Astrocyte (in vitro differentiated cells and primary cell): ENCODE data around the gene GPD1. TPM values are rescaled to one million over a fixed set of nuclear protein-coding genes. Genes with fewer than 3 reads are reported as not detected.

Experiments used
- DNase-seq: peaks from one replicate; pipeline ENCODE4 v3.0.0-alpha.2; 2010; ENCODE audit warnings: low read depth
- FAIRE-seq: peaks from 2 replicates; lab custom pipeline; 2011; peaks lifted over from hg19 to GRCh38; lab: Jason Lieb, UNC
- H2AFZ ChIP-seq: 2 replicates; pipeline ENCODE4 v1.6.0; 2012; ENCODE audit warnings: low read depth, low read length, inconsistent platforms
- H3K27ac ChIP-seq: 2 replicates; pipeline ENCODE4 v1.5.1; 2011; ENCODE audit warnings: low read depth, low read length, inconsistent platforms
- H3K27me3 ChIP-seq: 2 replicates; pipeline ENCODE4 v1.6.0; 2011; ENCODE audit warnings: low read length, inconsistent platforms; ENCODE audit not compliant: insufficient read depth
- H3K36me3 ChIP-seq: 2 replicates; pipeline ENCODE4 v1.5.1; 2011; ENCODE audit warnings: low read length, inconsistent platforms; ENCODE audit not compliant: insufficient read depth
- H3K4me1 ChIP-seq: 2 replicates; pipeline ENCODE4 v1.5.1; 2011; ENCODE audit warnings: low read length, inconsistent platforms; ENCODE audit not compliant: insufficient read depth
- H3K4me2 ChIP-seq: 2 replicates; pipeline ENCODE4 v1.6.0; 2012; ENCODE audit warnings: low read length, inconsistent platforms
- H3K4me3 ChIP-seq: 2 replicates; pipeline ENCODE4 v1.5.1; 2011; ENCODE audit warnings: low read depth, mild to moderate bottlenecking, low read length, inconsistent platforms; ENCODE audit not compliant: insufficient read depth
- H3K79me2 ChIP-seq: 2 replicates; pipeline ENCODE4 v1.6.0; 2012; ENCODE audit warnings: mild to moderate bottlenecking, low read length, inconsistent platforms; ENCODE audit not compliant: insufficient read depth
- H3K9ac ChIP-seq: 2 replicates; pipeline ENCODE4 v1.6.0; 2012; ENCODE audit warnings: mild to moderate bottlenecking, low read length, inconsistent platforms
- H3K9me3 ChIP-seq: 2 replicates; pipeline ENCODE4 v1.5.1; 2012; ENCODE audit warnings: low read depth, mild to moderate bottlenecking, low read length, inconsistent platforms; ENCODE audit not compliant: insufficient read depth
- H4K20me1 ChIP-seq: 2 replicates; pipeline ENCODE4 v1.6.0; 2012; ENCODE audit warnings: low read length, inconsistent platforms; ENCODE audit not compliant: insufficient read depth
- H3K27ac Mint-ChIP-seq: one replicate; pipeline ENCODE4 v1.8.0; 2021; ENCODE audit warnings: mild to moderate bottlenecking, mixed read lengths; ENCODE audit not compliant: unreplicated experiment
- H3K27me3 Mint-ChIP-seq: one replicate; pipeline ENCODE4 v1.8.0; 2021; ENCODE audit warnings: low read depth, mixed read lengths; ENCODE audit not compliant: unreplicated experiment
- H3K36me3 Mint-ChIP-seq: one replicate; pipeline ENCODE4 v1.8.0; 2021; ENCODE audit warnings: low read depth, mixed read lengths; ENCODE audit not compliant: unreplicated experiment
- H3K4me1 Mint-ChIP-seq: one replicate; pipeline ENCODE4 v1.8.0; 2021; ENCODE audit warnings: low read depth, mixed read lengths; ENCODE audit not compliant: unreplicated experiment
- H3K4me3 Mint-ChIP-seq: one replicate; pipeline ENCODE4 v1.8.0; 2021; ENCODE audit warnings: mild to moderate bottlenecking, moderate library complexity, mixed read lengths; ENCODE audit not compliant: unreplicated experiment
- H3K9me3 Mint-ChIP-seq: one replicate; pipeline ENCODE4 v1.8.0; 2021; ENCODE audit warnings: mild to moderate bottlenecking, mixed read lengths; ENCODE audit not compliant: unreplicated experiment
- EZH2 ChIP-seq: IDR thresholded peaks from 2 replicates; pipeline ENCODE4 v1.6.1; 2012; ENCODE audit warnings: mild to moderate bottlenecking, low read length, inconsistent platforms; ENCODE audit not compliant: insufficient read depth
- total RNA-seq: library from RNA; stranded (reverse); gene quantifications from 2 replicates; pipeline ENCODE4 v1.2.1, GENCODE V29; 2021
- TF ChIP-seq, protein P1 (sequence below): IDR thresholded peaks from 2 replicates; pipeline ENCODE4 v1.5.1; 2011; ENCODE audit warnings: low read depth, mild to moderate bottlenecking, inconsistent platforms, low read length, moderate library complexity; ENCODE audit not compliant: insufficient read depth

GPD1 gene
- total RNA-seq, 1 donor from 2014 or later: 0.59 TPM

DNA sequence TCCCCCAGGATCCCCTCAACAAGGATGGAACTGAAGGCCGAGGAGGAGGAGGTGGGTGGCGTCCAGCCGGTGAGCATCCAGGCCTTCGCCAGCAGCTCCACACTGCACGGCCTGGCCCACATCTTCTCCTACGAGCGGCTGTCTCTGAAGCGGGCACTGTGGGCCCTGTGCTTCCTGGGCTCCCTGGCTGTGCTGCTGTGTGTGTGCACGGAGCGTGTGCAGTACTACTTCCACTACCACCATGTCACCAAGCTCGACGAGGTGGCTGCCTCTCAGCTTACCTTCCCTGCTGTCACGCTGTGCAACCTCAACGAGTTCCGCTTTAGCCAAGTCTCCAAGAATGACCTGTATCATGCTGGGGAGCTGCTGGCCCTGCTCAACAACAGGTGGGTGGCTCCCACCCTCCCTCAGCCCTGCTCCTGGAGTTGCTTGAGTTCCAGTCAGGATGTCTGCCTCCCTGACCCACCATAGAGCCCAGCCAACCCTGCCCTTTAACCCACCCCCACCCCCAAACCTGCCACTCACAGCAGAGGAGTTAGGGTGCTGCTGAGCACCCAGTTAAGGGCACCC lies 45.0 kb upstream of the GPD1 start:
- peaks cover 6% of the 10 kb centered on the region for H3K27me3 ChIP-seq
- no peak overlapping the region for H3K9ac ChIP-seq
- H3K4me2 ChIP-seq: no peak overlapping the region
- H3K27ac ChIP-seq: no peak overlapping the region
- Mint-ChIP-seq H3K27me3 (peaks cover 50% of the 10 kb centered on the region), H3K27ac (no peak overlapping the region), H3K4me1 (peaks cover 21% of the 10 kb centered on the region), H3K9me3 (peaks cover 3% of the 10 kb centered on the region), H3K36me3 (peaks cover 23% of the 10 kb centered on the region), H3K4me3 (peak overlapping the region; percentile 74)
- H3K79me2 ChIP-seq: no peaks in the 10 kb centered on the region
- no peaks in the 10 kb centered on the region for H3K9me3 ChIP-seq
- no peak for DNase-seq
- no peak for FAIRE-seq
- no peak overlapping the region for H2AFZ ChIP-seq
- TF ChIP-seq, protein P1, sequence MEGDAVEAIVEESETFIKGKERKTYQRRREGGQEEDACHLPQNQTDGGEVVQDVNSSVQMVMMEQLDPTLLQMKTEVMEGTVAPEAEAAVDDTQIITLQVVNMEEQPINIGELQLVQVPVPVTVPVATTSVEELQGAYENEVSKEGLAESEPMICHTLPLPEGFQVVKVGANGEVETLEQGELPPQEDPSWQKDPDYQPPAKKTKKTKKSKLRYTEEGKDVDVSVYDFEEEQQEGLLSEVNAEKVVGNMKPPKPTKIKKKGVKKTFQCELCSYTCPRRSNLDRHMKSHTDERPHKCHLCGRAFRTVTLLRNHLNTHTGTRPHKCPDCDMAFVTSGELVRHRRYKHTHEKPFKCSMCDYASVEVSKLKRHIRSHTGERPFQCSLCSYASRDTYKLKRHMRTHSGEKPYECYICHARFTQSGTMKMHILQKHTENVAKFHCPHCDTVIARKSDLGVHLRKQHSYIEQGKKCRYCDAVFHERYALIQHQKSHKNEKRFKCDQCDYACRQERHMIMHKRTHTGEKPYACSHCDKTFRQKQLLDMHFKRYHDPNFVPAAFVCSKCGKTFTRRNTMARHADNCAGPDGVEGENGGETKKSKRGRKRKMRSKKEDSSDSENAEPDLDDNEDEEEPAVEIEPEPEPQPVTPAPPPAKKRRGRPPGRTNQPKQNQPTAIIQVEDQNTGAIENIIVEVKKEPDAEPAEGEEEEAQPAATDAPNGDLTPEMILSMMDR: no peak
- no peak for TF ChIP-seq EZH2
- H3K4me3 ChIP-seq: no peak overlapping the region
- H4K20me1 ChIP-seq: peaks cover 5% of the 10 kb centered on the region
- no peaks in the 10 kb centered on the region for H3K36me3 ChIP-seq
- H3K4me1 ChIP-seq: peaks cover 20% of the 10 kb centered on the region

DNA sequence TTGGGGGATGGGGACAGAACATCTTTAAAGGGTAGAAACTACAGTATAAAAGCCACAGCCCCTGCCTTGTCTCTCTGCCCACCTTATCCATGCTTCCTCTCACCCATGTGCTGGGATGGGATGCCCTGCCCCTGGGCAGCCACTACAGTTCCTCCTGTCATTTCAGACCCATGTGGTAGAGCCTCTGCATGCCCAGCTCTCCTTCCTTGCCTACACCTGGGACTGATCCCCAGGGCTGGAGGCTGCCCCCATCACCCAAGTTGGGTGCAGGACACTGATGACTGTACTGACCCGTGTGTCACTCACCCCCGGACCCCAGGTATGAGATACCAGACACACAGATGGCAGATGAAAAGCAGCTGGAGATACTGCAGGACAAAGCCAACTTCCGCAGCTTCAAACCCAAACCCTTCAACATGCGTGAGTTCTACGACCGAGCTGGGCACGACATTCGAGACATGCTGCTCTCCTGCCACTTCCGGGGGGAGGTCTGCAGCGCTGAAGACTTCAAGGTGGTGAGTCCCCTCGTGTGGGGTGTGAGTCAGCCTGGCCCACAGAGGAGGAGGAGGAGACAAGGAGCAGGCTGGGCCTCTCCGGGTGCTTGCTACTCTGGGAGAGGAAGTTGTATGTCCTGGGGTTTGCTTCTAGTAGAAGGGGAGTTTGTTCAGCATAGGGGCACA lies 44.2 kb upstream of the GPD1 start:
- Histone ChIP-seq H3K36me3 (no peaks in the 10 kb centered on the region), H3K9ac (no peak overlapping the region), H3K27ac (no peak overlapping the region), H3K4me3 (no peak overlapping the region), H3K27me3 (peaks cover 6% of the 10 kb centered on the region), H3K9me3 (no peaks in the 10 kb centered on the region), H3K4me1 (peaks cover 20% of the 10 kb centered on the region), H3K4me2 (peak overlapping the region; percentile 40), H3K79me2 (no peaks in the 10 kb centered on the region), H2AFZ (no peak overlapping the region), H4K20me1 (peaks cover 5% of the 10 kb centered on the region)
- DNase-seq (peak; percentile 20), FAIRE-seq (no peak)
- TF ChIP-seq, protein P1: no peak
- no peak for TF ChIP-seq EZH2
- Mint-ChIP-seq H3K9me3 (peaks cover 3% of the 10 kb centered on the region), H3K36me3 (peaks cover 23% of the 10 kb centered on the region), H3K4me1 (peaks cover 21% of the 10 kb centered on the region), H3K27ac (peak overlapping the region; percentile 6), H3K27me3 (peaks cover 51% of the 10 kb centered on the region), H3K4me3 (peak overlapping the region; percentile 34)

DNA sequence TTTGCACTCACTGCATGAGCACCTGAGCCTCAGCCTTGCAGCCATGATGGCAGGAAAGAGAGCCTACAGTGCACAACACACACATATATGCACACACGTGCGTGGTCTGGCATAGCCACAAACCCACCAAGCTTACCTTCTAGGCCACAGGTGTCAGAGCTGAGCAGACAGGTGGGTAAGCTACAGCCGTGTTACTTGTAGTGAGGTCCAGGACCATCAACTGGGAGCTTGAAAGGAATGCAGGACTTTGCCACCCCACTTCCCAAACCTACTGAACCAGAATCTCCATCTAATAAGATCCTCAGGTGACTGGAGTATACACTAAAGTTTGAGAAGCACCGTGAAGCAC lies 43.7 kb upstream of the GPD1 start:
- DNase-seq (no peak), FAIRE-seq (no peak)
- Histone ChIP-seq H3K9ac (no peak overlapping the region), H2AFZ (no peak overlapping the region), H3K27me3 (peaks cover 6% of the 10 kb centered on the region), H4K20me1 (peaks cover 5% of the 10 kb centered on the region), H3K4me2 (peak overlapping the region; percentile 40), H3K4me3 (no peak overlapping the region), H3K36me3 (no peaks in the 10 kb centered on the region), H3K4me1 (peaks cover 20% of the 10 kb centered on the region), H3K79me2 (no peaks in the 10 kb centered on the region), H3K9me3 (no peaks in the 10 kb centered on the region), H3K27ac (no peak overlapping the region)
- TF ChIP-seq, protein P1: no peak
- no peak for TF ChIP-seq EZH2
- Mint-ChIP-seq H3K4me1 (peaks cover 21% of the 10 kb centered on the region), H3K27me3 (peaks cover 53% of the 10 kb centered on the region), H3K9me3 (peaks cover 3% of the 10 kb centered on the region), H3K36me3 (peaks cover 23% of the 10 kb centered on the region), H3K4me3 (no peak overlapping the region), H3K27ac (no peak overlapping the region)
